GM03348 (cell line): ENCODE measurements around the gene NCKIPSD.
"Not testable (repeated sequence)": the region's sequence is repeated elsewhere in the genome, so short reads cannot be mapped to it uniquely, and the experiment has no call there.

Source experiments
- DNase-seq: peaks from one replicate; pipeline ENCODE4 v3.0.0; 2012; ENCODE audit warnings: low spot score

Gene NCKIPSD

DNA sequence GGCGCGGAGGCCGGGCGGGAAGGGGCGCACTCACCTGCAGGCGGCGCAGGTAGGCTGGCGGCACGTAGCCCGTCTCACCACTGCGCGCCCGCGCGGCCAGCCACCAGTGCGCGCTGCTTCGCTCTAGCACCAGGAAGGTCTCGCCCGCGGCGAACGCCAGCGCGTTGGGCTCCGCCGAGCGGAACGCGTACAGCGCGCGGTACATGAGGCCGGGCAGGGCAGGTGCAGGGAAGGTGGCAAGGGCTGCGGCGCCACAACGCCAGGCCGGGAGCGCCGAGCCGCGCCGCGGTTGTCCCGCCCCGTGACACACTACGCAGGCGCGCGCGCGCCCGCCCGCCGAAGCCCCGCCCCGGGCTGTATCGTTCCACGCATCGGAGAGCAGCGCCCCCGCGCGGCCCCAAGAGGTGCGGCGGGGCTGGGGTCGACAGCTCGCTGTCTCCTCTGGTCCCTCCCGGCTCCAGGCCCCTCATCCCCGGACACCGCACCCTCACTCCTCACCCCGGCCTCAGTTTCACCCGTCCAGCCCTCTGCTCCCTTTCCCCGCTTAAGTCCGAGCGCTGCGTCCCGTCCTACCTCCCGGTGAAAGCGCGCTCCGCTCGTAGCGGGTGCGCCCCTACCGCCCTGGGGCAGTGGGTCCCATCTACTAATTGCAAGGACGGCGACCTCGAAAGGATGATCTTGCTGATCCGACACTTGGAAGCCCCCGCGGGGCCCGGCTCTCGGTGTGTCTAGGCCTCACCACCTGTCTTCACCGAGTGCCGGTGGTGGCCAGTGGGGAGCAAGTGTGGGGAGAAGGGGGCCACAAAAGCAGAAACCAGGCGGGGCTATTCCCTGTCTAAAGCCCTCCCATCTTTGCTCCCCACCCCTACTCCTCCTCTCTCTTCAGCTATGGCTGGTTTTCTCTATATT is at the start of gene NCKIPSD:
TSS of gene NCKIPSD (minus strand) at position 313 of the 909 bp plus-strand sequence. CDS start at position 205, 108 bp downstream.
- DNase-seq = peak; percentile 98

DNA sequence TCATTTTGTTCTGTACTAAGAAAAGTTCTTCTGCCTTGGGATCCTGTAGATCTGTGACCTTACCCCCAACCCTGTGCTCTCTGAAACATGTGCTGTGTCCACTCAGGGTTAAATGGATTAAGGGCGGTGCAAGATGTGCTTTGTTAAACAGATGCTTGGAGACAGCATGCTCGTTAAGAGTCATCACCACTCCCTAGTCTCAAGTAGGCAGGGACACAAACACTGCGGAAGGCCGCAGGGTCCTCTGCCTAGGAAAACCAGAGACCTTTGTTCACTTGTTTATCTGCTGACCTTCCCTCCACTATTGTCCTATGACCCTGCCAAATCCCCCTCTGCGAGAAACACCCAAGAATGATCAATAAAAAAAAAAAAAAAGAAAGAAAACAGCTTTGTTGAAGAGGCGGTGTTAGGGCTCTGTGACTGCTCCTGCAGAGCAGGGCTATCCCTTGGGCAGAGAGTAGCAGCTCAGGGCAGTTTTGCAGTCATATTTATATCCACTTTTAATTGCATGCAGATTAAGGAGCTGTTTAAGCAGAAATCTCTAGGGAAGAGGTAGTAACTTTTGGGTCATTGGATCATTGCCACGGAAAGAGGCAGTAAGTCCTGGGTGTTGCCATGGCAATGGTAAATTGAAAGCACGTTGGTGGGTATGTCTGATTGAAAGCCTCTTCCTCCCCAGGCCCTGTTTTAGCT is 49.5 kb upstream of the NCKIPSD start:
- DNase-seq = not testable (repeated sequence)

DNA sequence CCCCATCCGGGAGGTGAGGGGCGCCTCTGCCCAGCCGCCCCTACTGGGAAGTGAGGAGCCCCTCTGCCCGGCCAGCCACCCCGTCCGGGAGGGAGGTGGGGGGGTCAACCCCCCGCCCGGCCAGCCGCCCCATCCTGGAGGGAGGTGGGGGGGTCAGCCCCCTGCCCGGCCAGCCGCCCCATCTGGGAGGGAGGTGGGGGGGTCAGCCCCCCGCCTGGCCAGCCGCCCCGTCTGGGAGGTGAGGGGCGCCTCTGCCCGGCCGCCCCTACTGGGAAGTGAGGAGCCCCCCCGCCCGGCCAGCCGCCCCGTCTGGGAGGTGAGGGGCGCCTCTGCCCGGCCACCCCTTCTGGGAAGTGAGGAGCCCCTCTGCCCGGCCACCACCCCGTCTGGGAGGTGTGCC is 48.8 kb upstream of the NCKIPSD start:
- DNase-seq = not testable (repeated sequence)

DNA sequence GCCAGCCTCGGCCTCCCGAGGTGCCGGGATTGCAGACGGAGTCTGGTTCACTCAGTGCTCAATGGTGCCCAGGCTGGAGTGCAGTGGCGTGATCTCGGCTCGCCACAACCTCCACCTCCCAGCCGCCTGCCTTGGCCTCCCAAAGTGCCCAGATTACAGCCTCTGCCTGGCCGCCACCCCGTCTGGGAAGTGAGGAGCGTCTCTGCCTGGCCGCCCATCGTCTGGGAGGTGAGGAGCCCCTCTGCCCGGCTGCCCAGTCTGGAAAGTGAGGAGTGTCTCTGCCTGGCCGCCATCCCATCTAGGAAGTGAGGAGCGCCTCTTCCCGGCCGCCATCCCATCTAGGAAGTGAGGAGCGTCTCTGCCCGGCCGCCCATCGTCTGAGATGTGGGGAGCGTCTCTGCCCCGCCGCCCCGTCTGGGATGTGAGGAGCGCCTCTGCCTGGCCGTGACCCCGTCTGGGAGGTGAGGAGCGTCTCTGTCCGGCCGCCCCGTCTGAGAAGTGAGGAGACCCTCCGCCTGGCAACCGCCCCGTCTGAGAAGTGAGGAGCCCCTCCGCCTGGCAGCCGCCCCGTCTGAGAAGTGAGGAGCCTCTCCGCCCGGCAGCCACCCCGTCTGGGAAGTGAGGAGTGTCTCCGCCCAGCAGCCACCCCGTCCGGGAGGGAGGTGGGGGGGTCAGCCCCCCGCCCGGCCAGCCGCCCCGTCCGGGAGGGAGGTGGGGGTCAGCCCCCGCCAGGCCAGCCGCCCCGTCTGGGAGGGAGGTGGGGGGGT is 48.2 kb upstream of the NCKIPSD start:
- not testable (repeated sequence) for DNase-seq

DNA sequence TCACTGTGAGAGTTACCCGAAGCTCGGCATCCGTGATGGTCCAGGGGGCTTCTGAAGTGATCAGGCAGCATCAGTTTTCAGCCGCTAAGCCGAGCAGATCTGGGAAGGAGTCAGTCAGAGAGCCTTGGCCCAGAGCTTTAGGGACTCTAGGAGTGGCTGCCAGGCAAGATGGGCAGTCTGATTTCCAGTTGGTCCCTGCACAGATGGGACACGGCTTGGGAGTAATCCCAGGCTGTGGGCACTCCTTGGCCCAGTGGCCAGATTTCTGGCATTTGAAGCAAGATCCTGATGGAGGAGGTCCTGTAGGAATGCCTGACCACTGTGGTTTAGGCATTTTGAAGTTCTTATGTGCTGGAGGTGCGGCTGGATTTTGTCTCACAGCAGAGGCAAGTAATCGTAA is 41.8 kb upstream of the NCKIPSD start:
- DNase-seq = no peak

DNA sequence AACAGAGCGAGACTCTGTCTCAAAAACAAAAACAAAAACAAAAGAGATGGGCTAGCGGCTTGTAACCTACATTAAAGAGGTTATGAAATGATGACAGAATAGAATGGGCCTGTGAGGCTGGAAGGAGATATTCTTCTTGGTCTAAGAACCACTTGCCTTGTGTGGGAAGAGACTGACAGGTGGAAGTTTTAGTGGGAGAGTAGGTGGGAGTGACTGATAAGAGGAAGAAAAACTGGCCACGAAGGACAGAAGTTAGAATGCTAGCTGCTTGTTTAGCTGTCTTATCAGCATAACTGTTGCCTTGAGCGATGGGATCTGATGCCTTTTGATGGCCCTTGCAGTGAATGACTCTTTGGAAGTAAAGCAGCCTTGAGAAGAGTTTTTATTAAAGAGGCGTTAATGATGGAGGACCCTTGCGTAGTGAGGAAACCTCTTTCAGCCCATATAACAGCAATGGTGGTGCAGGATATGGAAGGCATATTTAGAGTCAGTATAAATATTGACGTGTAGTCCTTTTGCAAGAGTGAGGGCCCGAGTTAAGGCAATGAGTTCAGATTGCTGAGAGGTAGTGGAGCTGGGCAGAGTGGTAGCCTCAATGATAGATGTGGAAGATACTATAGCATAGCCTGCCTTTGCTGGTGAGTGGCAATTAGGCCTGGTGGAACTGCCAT is 39.6 kb upstream of the NCKIPSD start:
- not testable (repeated sequence) for DNase-seq

DNA sequence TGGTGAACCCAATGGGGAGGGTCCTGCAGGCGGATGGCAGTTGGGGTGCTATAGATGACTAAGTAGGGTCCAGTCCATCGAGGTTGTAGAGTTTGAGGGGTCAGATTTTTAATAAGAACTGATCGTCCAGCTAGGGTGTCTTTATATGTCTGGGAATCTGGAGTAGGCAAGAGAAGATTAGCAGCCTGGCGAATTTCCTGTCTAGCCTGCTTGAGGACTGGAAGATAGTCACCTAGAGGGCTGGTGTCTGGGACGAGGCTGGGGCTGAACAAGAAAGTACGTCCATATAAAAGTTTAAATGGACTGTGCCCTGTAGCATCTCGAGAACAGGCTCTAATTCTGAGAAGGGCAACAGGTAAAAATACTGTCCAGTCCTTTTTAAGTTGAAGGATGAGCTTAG is 38.0 kb upstream of the NCKIPSD start:
- no peak for DNase-seq

DNA sequence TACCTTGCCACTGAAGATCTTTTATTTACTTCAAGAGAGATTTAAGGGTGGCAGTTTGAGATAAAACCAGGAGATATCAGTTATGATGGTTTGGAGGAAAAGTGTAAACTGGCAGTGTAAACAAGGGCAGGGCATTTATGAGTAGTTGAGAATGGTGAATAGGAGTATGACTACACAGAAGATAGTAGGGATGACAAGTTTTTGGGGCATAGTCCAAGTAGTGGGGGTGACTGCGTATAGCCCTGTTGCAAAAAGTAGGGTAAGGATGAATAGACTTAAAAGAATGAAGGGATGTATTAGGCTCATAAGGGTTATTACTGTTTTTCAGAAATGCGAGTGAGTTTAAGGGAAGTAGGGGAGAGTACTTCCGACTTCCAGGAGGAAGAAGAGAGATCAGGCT is 37.6 kb upstream of the NCKIPSD start:
- DNase-seq = not testable (repeated sequence)

DNA sequence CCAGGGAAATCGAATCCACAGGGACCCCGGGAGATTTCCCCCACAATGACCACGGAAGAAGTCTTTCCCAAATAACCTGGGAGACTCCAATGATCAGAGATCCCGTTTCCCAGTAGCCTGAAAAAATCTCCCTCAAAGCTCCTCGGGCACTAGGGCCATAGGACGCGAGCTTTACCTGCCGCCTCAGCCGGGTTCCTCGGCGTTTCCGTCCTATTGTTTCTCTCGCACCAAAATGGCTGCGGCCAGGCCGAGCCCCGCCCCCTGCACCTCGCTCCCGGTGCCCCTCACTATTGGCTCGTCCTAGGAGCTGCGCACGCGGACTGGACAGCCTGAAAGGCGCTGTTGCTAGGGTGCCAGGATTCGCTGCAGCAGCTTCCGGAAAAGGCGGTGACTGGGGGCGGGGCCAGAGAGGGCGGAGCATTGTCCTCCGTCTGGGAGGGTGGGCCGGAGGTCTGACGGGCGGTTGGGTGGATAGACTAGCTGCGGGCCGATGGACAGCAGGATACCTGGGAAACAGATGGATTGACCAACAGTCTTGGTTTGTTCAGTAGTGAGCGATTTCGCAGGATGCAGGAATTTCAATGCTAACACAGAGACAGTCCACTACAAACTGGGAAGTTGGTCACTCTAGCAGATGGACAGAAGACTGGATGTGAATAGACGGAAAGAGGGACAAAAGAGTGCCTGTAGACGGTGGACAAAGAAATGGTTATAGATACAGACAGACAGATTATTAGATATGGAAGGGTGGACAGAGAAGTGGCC is 31.4 kb upstream of the NCKIPSD start, which contains the start of gene IP6K2:
TSS of gene IP6K2 (minus strand) at position 240 of the 765 bp plus-strand sequence. CDS start 21,930 bp downstream, outside the sequence.
- peak; percentile 99 for DNase-seq

DNA sequence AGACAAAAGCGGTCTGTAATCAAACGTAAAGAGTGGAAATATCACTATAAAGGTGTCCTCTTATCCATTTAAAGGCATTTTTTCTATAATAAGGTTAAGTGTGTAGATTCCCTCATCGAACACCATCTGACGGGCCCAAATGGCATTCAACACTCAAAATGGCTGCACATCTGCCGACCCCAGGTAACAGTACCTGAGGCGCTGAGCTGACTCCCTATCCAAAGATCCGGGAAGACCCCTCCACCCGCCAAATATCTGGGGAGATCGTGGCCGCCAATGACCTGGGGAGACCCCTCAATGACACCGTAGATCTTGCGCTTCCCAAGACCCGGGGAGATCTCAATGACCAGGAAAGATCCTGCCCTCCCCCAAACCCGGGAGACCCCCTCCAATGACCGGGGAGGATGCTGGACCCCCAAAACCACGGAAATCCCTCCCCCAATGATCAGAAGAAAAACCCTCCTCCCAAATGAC is 30.8 kb upstream of the NCKIPSD start:
- no peak for DNase-seq

DNA sequence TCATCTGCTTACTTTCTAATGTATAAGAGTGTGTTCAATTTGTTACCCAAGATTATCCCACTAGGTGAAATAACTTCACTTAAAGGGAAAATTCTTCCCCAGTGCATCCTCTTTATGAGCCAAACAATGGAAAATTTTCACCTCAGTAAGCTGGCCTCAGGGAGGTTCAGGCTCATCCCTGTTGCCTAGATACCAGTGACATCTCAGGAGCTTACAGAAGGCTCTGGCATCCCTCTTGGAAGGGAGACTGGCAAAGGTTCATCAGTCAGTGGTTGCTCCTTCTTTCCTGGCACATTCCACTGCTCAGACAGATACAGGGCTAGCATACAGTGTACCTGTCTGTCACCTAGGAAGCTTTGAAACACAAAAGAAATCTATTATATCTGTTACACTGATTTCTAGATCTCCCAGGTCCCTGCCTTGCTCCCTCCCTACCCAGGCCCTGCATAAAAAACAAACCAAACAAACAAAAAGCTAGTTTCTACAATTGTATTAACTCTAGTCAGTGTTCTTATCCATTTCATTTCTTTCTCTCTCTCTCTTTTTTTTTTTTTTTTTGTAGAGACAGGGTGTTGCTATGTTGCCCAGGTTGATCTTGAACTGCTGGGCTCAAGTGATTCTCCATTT is 29.6 kb upstream of the NCKIPSD start:
- peak; percentile 48 for DNase-seq

DNA sequence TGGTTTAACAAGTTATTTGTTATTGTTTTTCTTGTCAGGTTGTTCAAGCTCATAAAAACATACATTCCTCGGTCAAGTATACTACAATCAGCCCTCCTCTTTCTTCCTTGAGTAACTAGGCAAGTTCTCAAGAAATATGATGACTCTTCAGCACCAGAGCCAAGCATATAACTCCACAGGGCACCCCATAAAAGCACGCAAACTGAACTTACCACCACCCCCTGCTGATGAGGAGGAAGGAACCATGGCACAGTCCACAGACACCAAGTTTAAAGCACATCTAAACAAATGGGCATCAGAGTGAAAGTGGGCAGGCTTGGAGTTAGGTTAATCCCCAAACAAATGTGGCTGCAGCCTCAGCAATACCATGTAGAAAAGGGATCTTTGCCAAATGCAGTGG is 26.0 kb upstream of the NCKIPSD start:
- no peak for DNase-seq

DNA sequence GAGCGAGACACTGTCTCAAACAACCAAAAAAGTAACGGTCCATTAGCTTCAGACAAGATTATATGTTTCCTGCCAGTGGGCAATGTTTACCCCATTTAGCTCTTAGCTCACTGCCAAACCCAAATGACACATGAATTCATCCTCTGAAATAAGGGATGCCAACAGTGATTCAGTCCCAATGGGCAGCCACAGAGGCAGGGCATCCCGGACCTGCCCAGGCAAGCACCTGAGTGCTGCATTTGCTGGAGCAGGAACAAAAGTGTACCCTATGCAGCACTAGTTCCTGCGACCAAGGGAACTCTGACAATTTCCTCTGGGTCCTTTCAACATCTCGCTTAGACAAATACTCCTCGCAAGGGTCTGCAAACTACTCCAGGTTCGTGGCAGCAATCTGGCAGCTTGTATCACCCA is 23.3 kb upstream of the NCKIPSD start:
- no peak for DNase-seq

DNA sequence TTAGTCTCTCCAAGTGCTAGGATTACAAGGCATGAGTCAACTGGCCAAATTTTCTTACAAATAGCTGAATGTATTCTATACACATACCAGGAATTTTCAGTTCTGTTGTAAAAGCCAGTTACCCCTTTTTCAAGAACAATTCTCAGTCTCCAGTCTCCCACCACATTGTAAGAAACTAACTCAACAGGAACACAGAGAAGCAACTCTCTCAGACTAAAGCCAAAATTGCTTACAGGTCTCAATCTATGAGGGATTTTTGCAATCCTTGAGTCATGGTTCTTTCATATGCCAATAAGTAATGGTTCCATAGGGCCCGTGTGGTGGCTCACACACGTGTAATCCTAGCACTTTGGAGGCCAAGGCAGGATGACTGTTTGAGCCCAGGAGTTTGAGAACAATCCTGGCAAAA is 22.8 kb upstream of the NCKIPSD start:
- DNase-seq = peak; percentile 27

DNA sequence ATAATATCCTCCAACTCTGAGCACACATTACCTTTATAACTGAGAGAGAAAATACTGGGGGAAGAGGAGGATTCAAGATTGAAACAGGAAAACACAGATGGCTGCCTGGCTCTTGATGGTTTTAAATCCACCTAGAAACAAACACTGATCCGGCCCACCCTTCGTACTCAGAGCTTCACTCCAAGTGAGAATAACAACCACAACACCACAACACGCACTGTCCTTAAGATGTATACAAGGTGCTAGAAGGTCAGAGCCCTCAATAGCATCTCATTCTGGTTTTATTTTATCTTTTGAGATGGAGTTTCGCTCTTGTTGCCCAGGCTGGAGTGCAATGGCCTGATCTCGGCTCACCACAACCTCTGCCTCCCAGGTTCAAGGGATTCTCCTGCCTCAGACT is 21.4 kb upstream of the NCKIPSD start:
- no peak for DNase-seq

DNA sequence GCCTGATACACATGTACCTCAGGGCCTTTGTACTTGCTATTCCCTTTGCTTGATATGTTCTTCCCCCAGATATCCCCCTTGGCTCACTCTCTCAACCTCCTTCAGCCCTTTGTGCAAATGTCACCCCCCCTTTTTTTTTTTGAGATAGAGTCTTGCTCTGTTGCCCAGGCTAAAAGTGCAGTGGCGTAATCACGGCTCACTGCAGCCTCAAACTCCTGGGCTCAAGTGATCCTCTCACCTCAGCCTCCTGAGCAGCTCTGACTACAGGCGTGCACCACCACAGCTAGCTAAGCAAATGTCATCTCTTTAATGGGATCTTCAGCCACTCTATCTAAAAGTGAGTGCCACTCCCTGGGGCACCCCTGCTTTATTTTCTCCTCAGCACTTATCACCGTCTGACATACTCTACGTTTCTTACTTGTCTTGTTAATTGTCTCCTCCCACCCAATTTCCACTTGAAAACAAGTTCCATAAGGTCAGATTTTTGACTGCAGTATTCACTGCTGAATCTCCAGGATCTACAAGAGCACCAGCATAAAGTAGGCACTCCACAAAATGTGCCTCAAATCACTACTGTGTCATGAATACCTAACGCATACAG is 16.7 kb upstream of the NCKIPSD start:
- no peak for DNase-seq

DNA sequence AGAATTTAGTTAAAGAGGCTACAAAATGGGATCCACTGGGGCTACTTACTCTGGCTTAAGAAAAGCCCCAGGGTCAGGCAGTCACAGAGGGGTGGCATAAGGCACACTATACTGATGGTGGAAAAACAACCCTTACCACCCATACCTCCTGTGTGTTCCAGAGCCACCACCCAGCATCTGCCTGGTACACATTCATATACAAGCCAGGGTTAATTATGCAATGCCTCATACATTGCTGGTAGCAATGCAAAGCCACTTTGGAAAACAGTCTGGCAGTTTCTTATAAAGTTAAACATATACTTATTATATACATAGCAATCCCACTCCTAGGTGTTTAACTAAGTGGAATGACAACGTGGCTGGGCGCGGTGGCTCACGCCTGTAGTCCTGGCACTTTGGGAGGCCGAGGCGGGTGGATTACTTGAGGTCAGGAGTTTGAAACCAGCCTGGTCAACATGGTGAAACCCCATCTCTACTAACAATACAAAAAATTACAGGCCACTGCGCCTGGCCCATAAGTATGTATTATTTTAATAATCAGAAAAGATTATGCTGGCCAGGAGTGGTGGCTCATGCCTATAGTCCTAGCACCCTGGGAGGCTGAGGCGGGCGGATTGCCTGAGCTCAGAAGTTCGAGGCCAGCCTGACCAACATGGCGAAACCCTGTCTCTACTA is 15.2 kb upstream of the NCKIPSD start:
- no peak for DNase-seq

DNA sequence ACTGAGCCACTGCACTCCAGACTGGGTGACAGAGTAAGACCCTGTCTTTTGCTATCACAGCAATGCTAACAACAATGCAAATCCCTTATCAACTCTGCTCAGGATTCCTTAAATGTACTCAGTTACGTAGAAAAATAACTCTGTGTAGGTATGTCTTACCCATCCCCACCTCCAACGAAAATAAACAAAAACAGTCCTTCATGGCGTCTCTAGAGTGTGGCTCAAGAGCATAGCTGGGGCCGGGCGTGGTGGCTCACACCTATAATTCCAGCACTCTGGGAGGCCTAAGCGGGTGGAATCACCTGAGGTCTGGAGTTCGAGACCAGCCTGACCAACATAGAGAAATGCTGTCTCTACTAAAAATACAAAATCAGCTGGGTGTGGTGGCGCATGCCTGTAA is 13.2 kb upstream of the NCKIPSD start:
- DNase-seq = no peak

DNA sequence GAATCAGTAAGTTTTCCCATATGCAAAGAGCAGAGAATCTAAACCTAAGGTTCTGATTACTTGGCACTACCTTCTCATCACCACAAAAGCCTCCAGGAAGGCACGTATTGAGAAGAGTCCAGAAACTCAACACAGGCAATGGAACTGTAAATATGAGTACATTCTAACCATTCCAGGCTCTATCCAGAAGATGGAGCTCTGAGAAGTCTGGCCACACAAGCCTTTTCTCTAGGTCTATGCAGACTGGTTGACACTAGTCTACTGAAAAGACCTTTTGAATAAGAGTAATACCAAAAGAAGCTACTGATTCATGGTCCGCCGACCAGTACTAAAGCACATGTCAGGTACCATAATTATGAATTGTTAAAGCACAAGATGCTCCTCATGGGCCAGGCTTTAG is 12.2 kb upstream of the NCKIPSD start:
- DNase-seq = no peak
